Gastrocnemius medialis (tissue), 4 donors: ENCODE measurements around the gene AGPS.

Experiments
- POLR2A ChIP-seq, 2 donors: fragments of 450-650 bp; IDR thresholded peaks; one replicate each; pipeline ENCODE4 v1.6.1; 2017; ENCODE audit warnings: antibody characterized with exemption in 2 of 2, mild to moderate bottlenecking in 2 of 2, moderate library complexity in 2 of 2
- TF ChIP-seq, protein P1 (sequence below), 5 experiments: fragments of 450-650 bp in 3 of 5; fragments of 200-600 bp in 2 of 5; sonication (generic) in 2 of 5; IDR thresholded peaks in 4 of 5; conservative IDR thresholded peaks in 1 of 5; 1 replicate in 4 of 5; 2 replicates in 1 of 5; pipeline ENCODE4 v1.5.1; 2016 to 2019; ENCODE audit warnings: antibody characterized with exemption in 5 of 5, mild to moderate bottlenecking in 3 of 5, moderate library complexity in 3 of 5

DNA sequence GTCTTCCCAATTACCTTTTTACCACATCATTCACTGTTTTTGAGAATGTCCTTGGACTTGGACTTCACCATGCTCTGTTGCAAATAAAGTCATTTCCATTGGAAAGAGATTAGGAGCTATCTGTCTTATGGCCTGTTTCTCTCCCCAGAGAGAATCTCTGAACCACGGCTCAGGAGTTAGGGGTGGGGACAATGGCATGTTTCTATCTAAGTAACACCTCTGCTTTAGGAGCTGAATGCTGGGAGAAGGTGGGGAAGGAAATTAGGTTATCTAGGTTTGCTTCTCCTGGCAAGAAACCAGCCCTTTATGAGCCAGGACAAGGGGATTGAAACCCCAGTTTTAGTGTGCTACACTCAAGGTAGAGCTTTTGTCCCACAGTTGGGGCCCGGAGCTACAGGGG is 86.3 kb downstream of the AGPS start:
- TF ChIP-seq POLR2A (IDR thresholded peaks at IDR 0.05): no peak
- TF ChIP-seq, protein P1, sequence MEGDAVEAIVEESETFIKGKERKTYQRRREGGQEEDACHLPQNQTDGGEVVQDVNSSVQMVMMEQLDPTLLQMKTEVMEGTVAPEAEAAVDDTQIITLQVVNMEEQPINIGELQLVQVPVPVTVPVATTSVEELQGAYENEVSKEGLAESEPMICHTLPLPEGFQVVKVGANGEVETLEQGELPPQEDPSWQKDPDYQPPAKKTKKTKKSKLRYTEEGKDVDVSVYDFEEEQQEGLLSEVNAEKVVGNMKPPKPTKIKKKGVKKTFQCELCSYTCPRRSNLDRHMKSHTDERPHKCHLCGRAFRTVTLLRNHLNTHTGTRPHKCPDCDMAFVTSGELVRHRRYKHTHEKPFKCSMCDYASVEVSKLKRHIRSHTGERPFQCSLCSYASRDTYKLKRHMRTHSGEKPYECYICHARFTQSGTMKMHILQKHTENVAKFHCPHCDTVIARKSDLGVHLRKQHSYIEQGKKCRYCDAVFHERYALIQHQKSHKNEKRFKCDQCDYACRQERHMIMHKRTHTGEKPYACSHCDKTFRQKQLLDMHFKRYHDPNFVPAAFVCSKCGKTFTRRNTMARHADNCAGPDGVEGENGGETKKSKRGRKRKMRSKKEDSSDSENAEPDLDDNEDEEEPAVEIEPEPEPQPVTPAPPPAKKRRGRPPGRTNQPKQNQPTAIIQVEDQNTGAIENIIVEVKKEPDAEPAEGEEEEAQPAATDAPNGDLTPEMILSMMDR (IDR thresholded peaks at IDR 0.05 in 4 of 5, conservative IDR thresholded peaks at IDR 0.05 in 1 of 5): no peak
